ENCODE measurements around the gene SACS. TPM values are rescaled to one million over a fixed set of nuclear protein-coding genes. Genes with fewer than 3 reads are reported as not detected.
A peak's percentile ranks its signal among the peaks of the same experiment; 100 is the strongest.
"Not testable (repeated sequence)": the region's sequence is repeated elsewhere in the genome, so short reads cannot be mapped to it uniquely, and the experiment has no call there.

SACS gene
- total and polyA plus RNA-seq, 3 experiments from 2014 or later = 7.8 to 50.6 (median 48.1) TPM

DNA sequence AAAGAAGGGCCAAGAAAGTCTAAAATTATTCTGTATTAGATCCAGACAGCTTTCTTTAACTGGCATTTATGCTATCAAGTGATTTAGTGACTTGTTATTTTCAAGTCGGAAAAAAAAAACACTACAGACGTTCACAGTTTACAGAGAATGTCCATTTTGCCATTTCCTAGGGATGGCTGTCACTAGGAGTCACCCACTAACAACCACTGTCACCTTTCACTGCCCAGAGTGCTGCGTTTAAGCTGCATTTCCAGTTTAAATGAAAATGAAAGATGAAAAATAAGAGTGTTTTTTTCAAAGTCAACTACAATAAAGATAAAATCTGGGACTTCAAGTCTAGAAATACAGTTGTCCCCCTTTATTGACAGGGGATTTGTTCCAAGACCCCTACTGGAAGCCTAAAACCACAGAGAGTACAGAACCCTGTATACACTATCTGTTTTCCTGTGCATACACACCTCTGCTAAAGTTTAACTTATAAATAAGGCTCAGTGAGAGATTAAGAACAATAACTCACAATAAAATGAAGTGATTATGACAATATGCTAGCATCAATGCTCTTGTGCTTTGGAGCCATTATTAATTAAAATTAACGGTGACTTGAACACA is 112.5 kb downstream of the SACS start:
- peak overlapping the region; percentile 51 for H3K27ac ChIP-seq (ENCODE audit: low read depth, low read length)
- POLR2A ChIA-PET = interaction anchor here (0.8 kb wide), 1 partner anchor 55 kb away, joined by 3 read pairs; no protein-coding TSS in a partner anchor

DNA sequence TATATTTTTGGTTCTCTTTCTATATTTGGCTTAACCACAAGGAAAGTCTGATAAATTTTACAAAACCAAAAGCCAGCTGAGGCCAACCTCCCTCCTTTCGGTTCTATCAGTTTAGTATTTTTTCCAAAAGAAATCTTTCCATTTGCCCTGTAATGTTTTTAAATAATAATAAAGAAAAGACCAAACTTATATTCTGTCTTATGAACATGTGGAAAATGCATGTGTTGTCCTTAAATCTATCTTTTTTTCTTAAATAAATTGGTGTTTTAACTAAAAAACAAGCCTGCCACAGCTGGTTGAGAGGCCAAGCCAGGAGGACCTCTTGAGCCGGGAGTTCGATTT is 113.6 kb downstream of the SACS start:
- H3K9me3 ChIP-seq (ENCODE audit: low read length) = no peaks in the 10 kb centered on the region
- ChIA-PET CTCF (interaction anchor here (1.1 kb wide), 1 partner anchor 13 kb away, joined by 3 read pairs; no protein-coding TSS in a partner anchor), POLR2A (no interaction called here)
- no peak for DNase-seq
- H3K27me3 Mint-ChIP-seq = no peaks in the 10 kb centered on the region
- H3K4me3 ChIP-seq (ENCODE audit: low read length) = no peak overlapping the region
- H3K27me3 ChIP-seq (ENCODE audit: insufficient read depth, low read length, poor library complexity, severe bottlenecking) = no peaks in the 10 kb centered on the region
- peaks cover 24 to 44% (median 33%) of the 10 kb centered on the region in 3 donors for H3K4me1 Mint-ChIP-seq
- H3K27ac Mint-ChIP-seq = peak overlapping the region in 1 of 8 donors; percentile 58
- peaks cover 9% of the 10 kb centered on the region for H3K4me1 ChIP-seq (ENCODE audit: insufficient read depth, low read length)
- H3K4me3 Mint-ChIP-seq = peak overlapping the region in 5 of 7 donors; percentile 14 to 43 (median 38)
- H3K36me3 Mint-ChIP-seq = peaks cover 0 to 4% (median 4%) of the 10 kb centered on the region in 3 donors
- H3K36me3 ChIP-seq (ENCODE audit: insufficient read depth, low read length) = no peaks in the 10 kb centered on the region
- H3K9me3 Mint-ChIP-seq = peaks cover 0 to 1% (median 0%) of the 10 kb centered on the region in 5 donors
- no peak overlapping the region for H3K27ac ChIP-seq (ENCODE audit: low read depth, low read length)

More for the DNA sequence above, 112.5 kb downstream of the SACS start:
- Mint-ChIP-seq H3K4me1 (peaks cover 24 to 44% (median 33%) of the 10 kb centered on the region in 3 donors), H3K4me3 (peak overlapping the region; percentile 89 to 99 (median 95)), H3K36me3 (peaks cover 0 to 4% (median 0%) of the 10 kb centered on the region in 3 donors), H3K27me3 (no peaks in the 10 kb centered on the region), H3K27ac (peak overlapping the region; percentile 81 to 98 (median 96)), H3K9me3 (peaks cover 0 to 1% (median 0%) of the 10 kb centered on the region in 5 donors)
- Histone ChIP-seq H3K9me3 (ENCODE audit: low read length) (no peaks in the 10 kb centered on the region), H3K4me3 (ENCODE audit: low read length) (peak overlapping the region; percentile 53), H3K27me3 (ENCODE audit: insufficient read depth, low read length, poor library complexity, severe bottlenecking) (no peaks in the 10 kb centered on the region), H3K36me3 (ENCODE audit: insufficient read depth, low read length) (no peaks in the 10 kb centered on the region), H3K4me1 (ENCODE audit: insufficient read depth, low read length) (peaks cover 9% of the 10 kb centered on the region)
- CTCF ChIA-PET = no interaction called here
- no peak for DNase-seq

DNA sequence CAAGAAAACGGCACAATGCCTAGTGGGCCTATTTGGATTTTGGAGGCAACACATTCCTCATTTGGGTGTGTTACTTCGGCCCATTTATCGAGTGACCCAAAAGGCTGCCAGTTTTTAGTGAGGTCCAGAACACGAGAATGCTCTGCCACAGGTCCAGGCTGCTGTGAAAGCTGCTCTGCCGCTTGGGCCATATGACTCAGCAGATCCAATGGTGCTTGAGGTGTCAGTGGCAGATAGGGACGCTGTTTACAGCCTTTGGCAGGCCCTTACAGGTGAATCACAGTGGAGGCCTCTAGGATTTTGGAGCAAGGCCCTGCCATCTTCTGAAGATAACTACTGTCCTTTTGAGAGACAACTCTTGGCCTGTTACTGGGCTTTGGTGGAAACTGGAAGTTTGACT is 118.7 kb downstream of the SACS start:
- H3K27me3 Mint-ChIP-seq; DNase-seq; H3K4me3 Mint-ChIP-seq; H3K9me3 ChIP-seq (ENCODE audit: low read length); CTCF ChIA-PET; POLR2A ChIA-PET; H3K4me1 ChIP-seq (ENCODE audit: insufficient read depth, low read length); H3K4me3 ChIP-seq (ENCODE audit: low read length); H3K9me3 Mint-ChIP-seq; H3K27ac ChIP-seq (ENCODE audit: low read depth, low read length); H3K27ac Mint-ChIP-seq; H3K36me3 ChIP-seq (ENCODE audit: insufficient read depth, low read length); H3K27me3 ChIP-seq (ENCODE audit: insufficient read depth, low read length, poor library complexity, severe bottlenecking): not testable (repeated sequence)
- Mint-ChIP-seq H3K4me1 (peaks cover 6 to 13% (median 7%) of the 10 kb centered on the region in 3 donors), H3K36me3 (peaks cover 4 to 23% (median 12%) of the 10 kb centered on the region in 3 donors)

DNA sequence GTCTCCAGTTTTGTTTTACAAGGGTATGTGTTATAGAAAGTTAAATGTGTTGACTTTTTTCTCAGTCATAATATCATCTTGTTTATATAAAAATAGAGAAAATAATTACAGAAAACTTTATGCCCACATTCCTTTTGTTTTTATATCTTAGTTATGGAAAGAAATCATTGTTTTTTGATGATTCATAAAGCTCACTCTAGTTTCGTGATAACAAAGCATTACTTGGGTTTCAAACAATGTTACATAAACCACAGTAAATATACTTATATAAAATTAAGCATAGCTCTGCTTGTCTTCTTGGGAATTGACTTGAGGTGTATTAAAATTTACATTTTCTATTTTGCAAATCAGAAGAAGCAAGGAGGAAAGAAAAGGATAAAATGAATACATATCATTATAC is 140.9 kb downstream of the SACS start:
- Mint-ChIP-seq H3K27ac (no peak overlapping the region), H3K36me3 (no peaks in the 10 kb centered on the region), H3K27me3 (peaks cover 5 to 8% of the 10 kb centered on the region in 2 donors), H3K4me3 (no peak overlapping the region), H3K9me3 (no peaks in the 10 kb centered on the region), H3K4me1 (no peaks in the 10 kb centered on the region)
- CTCF ChIA-PET = no interaction called here
- POLR2A ChIA-PET = no interaction called here
- DNase-seq = no peak
- H3K9me3 ChIP-seq (ENCODE audit: low read length) = no peaks in the 10 kb centered on the region
- no peaks in the 10 kb centered on the region for H3K4me1 ChIP-seq (ENCODE audit: insufficient read depth, low read length)
- H3K27ac ChIP-seq (ENCODE audit: low read depth, low read length) = no peak overlapping the region
- H3K4me3 ChIP-seq (ENCODE audit: low read length) = no peak overlapping the region
- no peaks in the 10 kb centered on the region for H3K27me3 ChIP-seq (ENCODE audit: insufficient read depth, low read length, poor library complexity, severe bottlenecking)
- no peaks in the 10 kb centered on the region for H3K36me3 ChIP-seq (ENCODE audit: insufficient read depth, low read length)

DNA sequence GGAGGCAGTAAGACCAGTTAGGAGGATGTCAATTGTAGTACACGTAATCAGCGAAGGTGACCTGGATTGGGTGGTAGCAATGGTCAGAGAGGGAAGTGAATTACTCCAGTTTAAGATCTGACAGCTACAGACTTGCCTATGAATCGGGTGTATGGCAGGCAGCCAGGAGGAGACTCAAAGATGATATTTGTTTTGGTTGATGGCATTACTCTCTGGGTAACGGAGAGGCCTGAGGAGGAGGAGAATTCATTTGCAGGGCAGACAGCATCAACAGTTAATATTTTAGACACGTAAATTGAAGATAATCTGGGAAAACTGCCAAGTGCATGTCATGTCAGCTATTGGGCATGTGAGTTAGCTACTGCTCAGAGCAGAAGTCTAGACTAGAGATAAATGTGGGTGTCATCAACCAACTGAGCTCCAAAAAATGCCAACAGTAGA is 143.6 kb downstream of the SACS start:
- no peak for DNase-seq
- H3K4me3 ChIP-seq (ENCODE audit: low read length) = no peak overlapping the region
- CTCF ChIA-PET = interaction anchor here (0.9 kb wide), 1 partner anchor 40 kb away, joined by 3 read pairs; no protein-coding TSS in a partner anchor

DNA sequence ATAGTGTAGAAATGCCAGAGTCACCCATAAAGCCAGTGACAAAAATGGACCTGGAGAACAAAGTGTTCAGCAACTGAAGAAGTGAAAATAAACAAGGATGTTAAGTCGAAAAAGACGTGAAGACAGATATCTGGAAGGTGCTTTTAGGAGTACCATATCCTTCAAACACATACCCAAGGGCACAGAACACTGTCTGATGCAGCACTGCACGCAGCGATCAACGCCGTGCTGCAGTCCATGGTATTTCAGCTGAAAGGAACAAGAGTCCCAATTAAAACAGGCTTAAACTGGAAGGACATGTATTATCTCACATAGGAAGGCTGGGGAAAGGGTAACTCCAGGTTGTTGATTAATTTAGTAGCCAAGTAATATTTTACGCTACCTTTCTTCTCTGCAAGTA is 144.5 kb downstream of the SACS start:
- H3K27me3 Mint-ChIP-seq = peaks cover 14 to 29% of the 10 kb centered on the region in 2 donors
- ChIA-PET POLR2A (no interaction called here), CTCF (no interaction called here)
- H3K4me1 ChIP-seq (ENCODE audit: insufficient read depth, low read length) = no peaks in the 10 kb centered on the region
- H3K4me3 ChIP-seq (ENCODE audit: low read length) = no peak overlapping the region
- H3K4me1 Mint-ChIP-seq = no peaks in the 10 kb centered on the region
- H3K36me3 Mint-ChIP-seq = no peaks in the 10 kb centered on the region
- H3K9me3 ChIP-seq (ENCODE audit: low read length) = no peaks in the 10 kb centered on the region
- no peak for DNase-seq
- H3K27ac ChIP-seq (ENCODE audit: low read depth, low read length) = no peak overlapping the region
- H3K27ac Mint-ChIP-seq = peak overlapping the region in 1 of 8 donors; percentile 18
- peaks cover 0 to 1% (median 0%) of the 10 kb centered on the region in 5 donors for H3K9me3 Mint-ChIP-seq
- no peaks in the 10 kb centered on the region for H3K27me3 ChIP-seq (ENCODE audit: insufficient read depth, low read length, poor library complexity, severe bottlenecking)
- no peaks in the 10 kb centered on the region for H3K36me3 ChIP-seq (ENCODE audit: insufficient read depth, low read length)
- H3K4me3 Mint-ChIP-seq = no peak overlapping the region

More for the DNA sequence above, 143.6 kb downstream of the SACS start:
- no peaks in the 10 kb centered on the region for H3K27me3 ChIP-seq (ENCODE audit: insufficient read depth, low read length, poor library complexity, severe bottlenecking)
- peaks cover 10 to 25% of the 10 kb centered on the region in 2 donors for H3K27me3 Mint-ChIP-seq
- H3K4me3 Mint-ChIP-seq = no peak overlapping the region
- POLR2A ChIA-PET = no interaction called here
- H3K36me3 Mint-ChIP-seq = no peaks in the 10 kb centered on the region
- H3K27ac Mint-ChIP-seq = no peak overlapping the region
- H3K4me1 ChIP-seq (ENCODE audit: insufficient read depth, low read length) = no peaks in the 10 kb centered on the region
- H3K9me3 ChIP-seq (ENCODE audit: low read length) = no peaks in the 10 kb centered on the region
- no peaks in the 10 kb centered on the region for H3K4me1 Mint-ChIP-seq
- peaks cover 0 to 1% (median 0%) of the 10 kb centered on the region in 5 donors for H3K9me3 Mint-ChIP-seq
- H3K36me3 ChIP-seq (ENCODE audit: insufficient read depth, low read length) = no peaks in the 10 kb centered on the region
- no peak overlapping the region for H3K27ac ChIP-seq (ENCODE audit: low read depth, low read length)

DNA sequence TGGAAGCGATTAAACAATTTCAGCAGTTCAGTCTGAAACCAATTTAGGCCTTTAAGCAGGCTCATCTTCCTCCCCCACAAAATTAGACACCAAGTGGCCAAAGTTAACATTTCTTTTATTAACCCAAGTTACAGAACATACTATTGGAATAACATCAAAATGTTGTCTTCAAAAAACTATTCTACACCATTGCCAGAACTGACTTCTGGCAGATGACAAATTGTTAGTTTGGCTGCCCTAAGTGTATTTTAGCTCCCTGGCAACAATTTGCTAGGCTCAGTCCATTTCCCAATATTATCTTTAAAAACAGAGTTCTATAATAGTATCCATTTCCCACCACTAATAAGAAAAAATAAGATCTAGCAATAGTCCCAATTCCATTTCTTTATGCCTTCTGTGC is 144.9 kb downstream of the SACS start:
- no peak overlapping the region for H3K4me3 ChIP-seq (ENCODE audit: low read length)
- H3K4me1 ChIP-seq (ENCODE audit: insufficient read depth, low read length) = no peaks in the 10 kb centered on the region
- Mint-ChIP-seq H3K27ac (no peak overlapping the region), H3K4me1 (no peaks in the 10 kb centered on the region), H3K9me3 (peaks cover 0 to 1% (median 0%) of the 10 kb centered on the region in 5 donors), H3K36me3 (no peaks in the 10 kb centered on the region), H3K27me3 (peaks cover 14 to 30% of the 10 kb centered on the region in 2 donors), H3K4me3 (no peak overlapping the region)
- no peaks in the 10 kb centered on the region for H3K27me3 ChIP-seq (ENCODE audit: insufficient read depth, low read length, poor library complexity, severe bottlenecking)
- POLR2A ChIA-PET = no interaction called here
- no peak for DNase-seq
- CTCF ChIA-PET = no interaction called here
- no peak overlapping the region for H3K27ac ChIP-seq (ENCODE audit: low read depth, low read length)
- H3K36me3 ChIP-seq (ENCODE audit: insufficient read depth, low read length) = no peaks in the 10 kb centered on the region
- H3K9me3 ChIP-seq (ENCODE audit: low read length) = no peaks in the 10 kb centered on the region

DNA sequence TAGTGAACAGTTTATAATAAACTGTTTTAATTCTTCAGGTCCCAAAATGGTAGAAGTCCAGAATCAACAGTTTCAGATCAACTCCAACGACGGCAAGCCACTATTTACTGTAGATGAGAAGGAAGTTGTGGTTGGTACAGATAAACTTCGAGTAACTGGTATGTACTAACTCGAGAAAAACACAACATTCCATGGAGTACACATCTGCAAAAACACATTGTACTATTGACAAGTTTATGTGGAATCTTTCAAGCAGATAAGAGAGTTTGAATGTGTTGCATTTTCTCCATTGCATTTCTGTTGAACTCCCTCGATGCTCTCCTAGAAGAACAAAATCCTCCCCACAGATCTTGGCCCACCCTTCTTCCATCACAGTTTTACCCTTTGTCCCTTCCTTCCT is 154.2 kb downstream of the SACS start:
- Histone ChIP-seq H3K27me3 (ENCODE audit: insufficient read depth, low read length, poor library complexity, severe bottlenecking) (no peaks in the 10 kb centered on the region), H3K36me3 (ENCODE audit: insufficient read depth, low read length) (no peaks in the 10 kb centered on the region), H3K4me1 (ENCODE audit: insufficient read depth, low read length) (no peaks in the 10 kb centered on the region), H3K4me3 (ENCODE audit: low read length) (no peak overlapping the region), H3K9me3 (ENCODE audit: low read length) (no peaks in the 10 kb centered on the region), H3K27ac (ENCODE audit: low read depth, low read length) (no peak overlapping the region)
- Mint-ChIP-seq H3K4me1 (no peaks in the 10 kb centered on the region), H3K36me3 (no peaks in the 10 kb centered on the region), H3K9me3 (peaks cover 0 to 2% (median 2%) of the 10 kb centered on the region in 5 donors), H3K27ac (no peak overlapping the region), H3K4me3 (no peak overlapping the region), H3K27me3 (peaks cover 6 to 18% of the 10 kb centered on the region in 2 donors)
- ChIA-PET CTCF (no interaction called here), POLR2A (no interaction called here)
- no peak for DNase-seq

Data from CD8-positive, alpha-beta memory T cell (primary cell).